ENCODE results near the gene EFHC2.

Gene EFHC2

GRCh38 chrX:44343412-44344141 lies at the start of gene EFHC2:
TSS of gene EFHC2 (minus strand) at chrX:44343672. CDS start at chrX:44343588, 84 bp downstream.
- no peak for TF ChIP-seq CTCF (IDR thresholded peaks at IDR 0.05; ENCODE audit: low read depth, low read length, missing control alignments)
- H3K4me3 ChIP-seq (ENCODE audit: low read depth, low read length): peak within 1 kb of the TSS; percentile 40
- in situ Hi-C loops (cut with HindIII; ENCODE audit: low sequenced_read_pairs): no loop called here
- no peak for DNase-seq (ENCODE audit: low read depth)

GRCh38 chrX:44392767-44393166 lies 49.3 kb upstream of the EFHC2 start:
- in situ Hi-C loops (cut with HindIII; ENCODE audit: low sequenced_read_pairs): no loop called here
- no peak for TF ChIP-seq CTCF (IDR thresholded peaks at IDR 0.05; ENCODE audit: low read depth, low read length, missing control alignments)
- H3K4me3 ChIP-seq (ENCODE audit: low read depth, low read length): no peak overlapping the region
- DNase-seq (ENCODE audit: low read depth): no peak

GRCh38 chrX:44384688-44385338 lies 41.3 kb upstream of the EFHC2 start:
- no peak overlapping the region for H3K4me3 ChIP-seq (ENCODE audit: low read depth, low read length)
- DNase-seq (ENCODE audit: low read depth): no peak
- in situ Hi-C loops (cut with HindIII; ENCODE audit: low sequenced_read_pairs): no loop called here
- no peak for TF ChIP-seq CTCF (IDR thresholded peaks at IDR 0.05; ENCODE audit: low read depth, low read length, missing control alignments)

- TF ChIP-seq CTCF (IDR thresholded peaks at IDR 0.05; ENCODE audit: low read depth, low read length, missing control alignments): no peak
- in situ Hi-C loops (cut with HindIII; ENCODE audit: low sequenced_read_pairs): no loop called here
- H3K4me3 ChIP-seq (ENCODE audit: low read depth, low read length): no peak overlapping the region
- DNase-seq (ENCODE audit: low read depth): no peak
Observed at GRCh38 chrX:44382871-44383270, 39.4 kb upstream of the EFHC2 start.

- H3K4me3 ChIP-seq (ENCODE audit: low read depth, low read length): no peak overlapping the region
- in situ Hi-C loops (cut with HindIII; ENCODE audit: low sequenced_read_pairs): no loop called here
- no peak for TF ChIP-seq CTCF (IDR thresholded peaks at IDR 0.05; ENCODE audit: low read depth, low read length, missing control alignments)
- DNase-seq (ENCODE audit: low read depth): no peak
Observed at GRCh38 chrX:44352758-44353157, 9.3 kb upstream of the EFHC2 start.

GRCh38 chrX:44349561-44349960 lies 6.1 kb upstream of the EFHC2 start:
- DNase-seq (ENCODE audit: low read depth): no peak
- TF ChIP-seq CTCF (IDR thresholded peaks at IDR 0.05; ENCODE audit: low read depth, low read length, missing control alignments): no peak
- in situ Hi-C loops (cut with HindIII; ENCODE audit: low sequenced_read_pairs): no loop called here
- H3K4me3 ChIP-seq (ENCODE audit: low read depth, low read length): no peak overlapping the region
